MM.1S (cell line): ENCODE results near the gene ADAMTS6.

ENCODE experiments used
- DNase-seq: peaks from one replicate; pipeline ENCODE4 v3.0.0-alpha.2; 2015
- H2AFZ ChIP-seq: fragments of 300-600 bp; sonication (generic); 2 replicates; pipeline ENCODE4 v1.6.0; 2016; ENCODE audit warnings: antibody characterized with exemption, low read length
- H3F3A ChIP-seq: fragments of 300-600 bp; sonication (generic); 2 replicates; pipeline ENCODE4 v1.6.1; 2016; ENCODE audit warnings: mild to moderate bottlenecking, antibody characterized with exemption, low read length, moderate library complexity, mixed read lengths; ENCODE audit not compliant: insufficient read depth
- H3K27ac ChIP-seq: fragments of 300-600 bp; sonication (generic); 2 replicates; pipeline ENCODE4 v1.5.1; 2016; ENCODE audit warnings: mild to moderate bottlenecking, low read length
- H3K27me3 ChIP-seq: fragments of 300-600 bp; sonication (generic); replicated peaks from 2 replicates; pipeline ENCODE4 v1.6.0; 2016; ENCODE audit warnings: low read length; ENCODE audit not compliant: insufficient read depth
- H3K36me3 ChIP-seq: fragments of 300-600 bp; sonication (generic); replicated peaks from 2 replicates; pipeline ENCODE4 v1.6.1; 2016; ENCODE audit warnings: mild to moderate bottlenecking, low read length, mixed read lengths; ENCODE audit not compliant: insufficient read depth
- H3K4me1 ChIP-seq: fragments of 300-600 bp; sonication (generic); 2 replicates; pipeline ENCODE4 v1.6.1; 2016; ENCODE audit warnings: low read length, mixed read lengths
- H3K4me2 ChIP-seq: fragments of 300-600 bp; sonication (generic); 2 replicates; pipeline ENCODE4 v1.6.0; 2016; ENCODE audit warnings: low read depth, low read length
- H3K4me3 ChIP-seq: fragments of 300-600 bp; sonication (generic); 2 replicates; pipeline ENCODE4 v1.5.1; 2016; ENCODE audit warnings: low read length, mixed read lengths
- H3K79me2 ChIP-seq: fragments of 300-600 bp; sonication (generic); 2 replicates; pipeline ENCODE4 v1.6.1; 2016; ENCODE audit warnings: mixed run types, low read length, mixed read lengths
- H3K9ac ChIP-seq: fragments of 300-600 bp; sonication (generic); 2 replicates; pipeline ENCODE4 v1.6.1; 2016; ENCODE audit warnings: low read length, mixed read lengths
- H3K9me2 ChIP-seq: fragments of 300-600 bp; sonication (generic); replicated peaks from 2 replicates; pipeline ENCODE4 v1.6.1; 2016; ENCODE audit warnings: mild to moderate bottlenecking, low read length, mixed read lengths; ENCODE audit not compliant: insufficient read depth
- H3K9me3 ChIP-seq: fragments of 300-600 bp; sonication (generic); replicated peaks from 2 replicates; pipeline ENCODE4 v1.6.1; 2016; ENCODE audit warnings: mild to moderate bottlenecking, low read length, mixed read lengths; ENCODE audit not compliant: insufficient read depth
- H4K20me1 ChIP-seq: fragments of 300-600 bp; sonication (generic); 2 replicates; pipeline ENCODE4 v1.6.1; 2016; ENCODE audit warnings: mild to moderate bottlenecking, low read length, moderate library complexity, mixed read lengths; ENCODE audit not compliant: insufficient read depth
- CTCF ChIP-seq: fragments of 300-600 bp; sonication (generic); IDR thresholded peaks from 2 replicates; pipeline ENCODE4 v1.5.1; 2016; ENCODE audit warnings: antibody characterized with exemption, low read length, mixed read lengths
- EZH2 ChIP-seq: fragments of 300-600 bp; sonication (generic); optimal IDR thresholded peaks from 2 replicates; pipeline ENCODE3; 2017; ENCODE audit warnings: low read depth, mild to moderate bottlenecking, antibody characterized with exemption, low read length, mixed read lengths
- EZH2phosphoT487 ChIP-seq: fragments of 300-600 bp; sonication (generic); IDR thresholded peaks from 2 replicates; pipeline ENCODE4 v1.6.1; 2018; ENCODE audit warnings: antibody characterized with exemption, low read length

ADAMTS6 gene

GRCh38 chr5:65156933-65157332, 324.8 kb downstream of the ADAMTS6 start:
- H3K4me3 ChIP-seq = no peak overlapping the region
- H2AFZ ChIP-seq = no peak overlapping the region
- H3K9me2 ChIP-seq = no peaks in the 10 kb centered on the region
- no peaks in the 10 kb centered on the region for H4K20me1 ChIP-seq
- TF ChIP-seq EZH2 = no peak
- no peak for TF ChIP-seq CTCF
- TF ChIP-seq EZH2phosphoT487 = no peak
- no peak for DNase-seq
- no peaks in the 10 kb centered on the region for H3K27me3 ChIP-seq
- H3K9ac ChIP-seq = no peak overlapping the region
- no peak overlapping the region for H3K27ac ChIP-seq
- no peaks in the 10 kb centered on the region for H3K79me2 ChIP-seq
- H3K9me3 ChIP-seq = no peaks in the 10 kb centered on the region
- H3K4me2 ChIP-seq = no peak overlapping the region
- no peaks in the 10 kb centered on the region for H3F3A ChIP-seq
- H3K36me3 ChIP-seq = no peaks in the 10 kb centered on the region
- no peaks in the 10 kb centered on the region for H3K4me1 ChIP-seq

- H3K4me2 ChIP-seq = no peak overlapping the region
Measured at GRCh38 chr5:65152131-65152530, 329.6 kb downstream of the ADAMTS6 start.

GRCh38 chr5:65151614-65152013, 330.1 kb downstream of the ADAMTS6 start:
- H3K4me3 ChIP-seq = no peak overlapping the region
- no peaks in the 10 kb centered on the region for H3K9me2 ChIP-seq
- H2AFZ ChIP-seq = no peak overlapping the region
- no peaks in the 10 kb centered on the region for H3K27me3 ChIP-seq
- no peaks in the 10 kb centered on the region for H3K4me1 ChIP-seq
- H3K79me2 ChIP-seq = no peaks in the 10 kb centered on the region
- TF ChIP-seq EZH2phosphoT487 (no peak), CTCF (no peak), EZH2 (no peak)
- no peak overlapping the region for H3K27ac ChIP-seq
- no peaks in the 10 kb centered on the region for H3K9me3 ChIP-seq
- H3K4me2 ChIP-seq = no peak overlapping the region
- no peaks in the 10 kb centered on the region for H3K36me3 ChIP-seq
- H3K9ac ChIP-seq = no peak overlapping the region
- no peak for DNase-seq
- H3F3A ChIP-seq = no peaks in the 10 kb centered on the region
- H4K20me1 ChIP-seq = no peaks in the 10 kb centered on the region

More at GRCh38 chr5:65152131-65152530, 329.6 kb downstream of the ADAMTS6 start:
- no peaks in the 10 kb centered on the region for H3K79me2 ChIP-seq
- H3K36me3 ChIP-seq = no peaks in the 10 kb centered on the region
- no peaks in the 10 kb centered on the region for H3K9me2 ChIP-seq
- no peaks in the 10 kb centered on the region for H3F3A ChIP-seq
- DNase-seq = no peak
- no peak overlapping the region for H3K4me3 ChIP-seq
- no peak for TF ChIP-seq EZH2phosphoT487
- no peak for TF ChIP-seq CTCF
- TF ChIP-seq EZH2 = no peak
- no peak overlapping the region for H3K27ac ChIP-seq
- H3K27me3 ChIP-seq = no peaks in the 10 kb centered on the region
- H3K9ac ChIP-seq = no peak overlapping the region
- no peaks in the 10 kb centered on the region for H3K9me3 ChIP-seq
- H2AFZ ChIP-seq = no peak overlapping the region
- no peaks in the 10 kb centered on the region for H3K4me1 ChIP-seq
- no peaks in the 10 kb centered on the region for H4K20me1 ChIP-seq
